HCT116 (cell line): ENCODE measurements around the gene SFTPD. TPM values are rescaled to one million over a fixed set of nuclear protein-coding genes. Genes with fewer than 3 reads are reported as not detected.

Experiments
- ATAC-seq: fragments of 200-7000 bp; cut with Tn5 transposase; 2 replicates; pipeline ENCODE4 v1.9.1; 2020; ENCODE audit warnings: mild to moderate bottlenecking, moderate library complexity
- BruUV-seq: library from RNA; stranded (reverse); fragments of 400-500 nt; replicated peaks from 2 replicates; lab custom pipeline; 2021; lab: Mats Ljungman, UMichigan
- CTCF ChIA-PET: fragments of 300-600 bp; sonication (Branson Sonifier 250); formaldehyde crosslinking; loops from one replicate; lab custom pipeline; 2021; ENCODE audit warnings: antibody characterized with exemption; lab: Charles Lee
- POLR2A ChIA-PET: fragments of 300-600, 350-600 bp; sonication (Branson Sonifier 250); formaldehyde crosslinking; loops from one replicate; lab custom pipeline; 2021; ENCODE audit warnings: antibody characterized with exemption; lab: Charles Lee
- RAD21 ChIA-PET, 2 experiments: fragments of 300-600 bp; sonication (Branson Sonifier 250); formaldehyde crosslinking; loops; one replicate each; lab custom pipeline; 2023; ENCODE audit warnings: low total read pairs in 2 of 2; ENCODE audit not compliant: uncharacterized antibody in 2 of 2, unreplicated experiment in 2 of 2, low non-redundant PET in 1 of 2; lab: Charles Lee
- DNase-seq: peaks from one replicate; pipeline ENCODE4 v3.0.0-alpha.2; 2010; ENCODE audit warnings: low read depth, low spot score
- H2AFZ ChIP-seq: fragments of 200-600 bp; shearing (Covaris generic), sonication (generic); 2 replicates; pipeline ENCODE4 v1.6.1; 2017; ENCODE audit warnings: low read depth, mixed run types, mixed read lengths, antibody characterized with exemption, low read length; ENCODE audit not compliant: poor library complexity, severe bottlenecking
- H3K27ac ChIP-seq: 2 replicates; pipeline ENCODE4 v1.5.1; 2012; ENCODE audit warnings: low read depth, low read length
- H3K27me3 ChIP-seq: fragments of 200-600 bp; sonication (generic); 2 replicates; pipeline ENCODE4 v1.6.1; 2016; ENCODE audit warnings: mixed run types, low read length, mixed read lengths; ENCODE audit not compliant: insufficient read depth
- H3K36me3 ChIP-seq, 2 experiments: fragments of 200-500 bp in 1 of 2; fragments of 200-600 bp in 1 of 2; sonication (Bioruptor generic) in 1 of 2; sonication (generic) in 1 of 2; 2 replicates each; pipeline versions ENCODE4 v1.5.1 to v1.6.1; 2014 to 2016; ENCODE audit warnings: low read length in 2 of 2, inconsistent platforms in 1 of 2, mixed read lengths in 1 of 2, mixed run types in 1 of 2; ENCODE audit not compliant: insufficient read depth in 2 of 2, control insufficient read depth in 1 of 2
- H3K4me1 ChIP-seq, 2 experiments: fragments of 200-600 bp in 1 of 2; sonication (generic) in 1 of 2; 2 replicates each; pipeline versions ENCODE4 v1.5.1 to v1.6.1; 2012 to 2017; ENCODE audit warnings: low read length in 2 of 2, inconsistent platforms in 1 of 2, mild to moderate bottlenecking in 1 of 2, mixed read lengths in 1 of 2, mixed run types in 1 of 2, moderate library complexity in 1 of 2; ENCODE audit not compliant: insufficient read depth in 2 of 2, control insufficient read depth in 1 of 2
- H3K4me2 ChIP-seq: fragments of 200-600 bp; sonication (generic); 2 replicates; pipeline ENCODE4 v1.6.1; 2017; ENCODE audit warnings: mixed run types, low read length, mixed read lengths
- H3K4me3 ChIP-seq, 2 experiments: fragments of 200-600 bp in 1 of 2; sonication (generic) in 1 of 2; replicated peaks in 1 of 2; 2 replicates each; pipeline ENCODE4 v1.5.1; 2011 to 2016; ENCODE audit warnings: low read length in 2 of 2, control low read depth in 1 of 2, low read depth in 1 of 2, mild to moderate bottlenecking in 1 of 2, mixed read lengths in 1 of 2, mixed run types in 1 of 2
- H3K79me2 ChIP-seq: fragments of 200-600 bp; sonication (generic); 2 replicates; pipeline ENCODE4 v1.6.1; 2017; ENCODE audit warnings: mild to moderate bottlenecking, mixed run types, low read length, moderate library complexity, mixed read lengths; ENCODE audit not compliant: insufficient read depth
- H3K9ac ChIP-seq: fragments of 200-600 bp; sonication (generic); 2 replicates; pipeline ENCODE4 v1.6.1; 2016; ENCODE audit warnings: low read length, mixed read lengths
- H3K9me2 ChIP-seq: fragments of 200-600 bp; sonication (generic), shearing (Covaris generic); 2 replicates; pipeline ENCODE4 v1.6.1; 2017; ENCODE audit warnings: mixed run types, mild to moderate bottlenecking, moderate library complexity; ENCODE audit not compliant: insufficient read depth
- H3K9me3 ChIP-seq, 2 experiments: fragments of 200-500 bp in 1 of 2; fragments of 200-600 bp in 1 of 2; sonication (Bioruptor generic) in 1 of 2; sonication (generic) in 1 of 2; 2 replicates each; pipeline ENCODE4 v1.6.1; 2014 to 2017; ENCODE audit warnings: low read length in 2 of 2, mixed read lengths in 2 of 2, inconsistent platforms in 1 of 2, low read depth in 1 of 2, mild to moderate bottlenecking in 1 of 2, mixed run types in 1 of 2, moderate library complexity in 1 of 2; ENCODE audit not compliant: control insufficient read depth in 1 of 2, insufficient read depth in 1 of 2
- H4K20me1 ChIP-seq: fragments of 200-600 bp; sonication (generic), shearing (Covaris generic); 2 replicates; pipeline ENCODE4 v1.6.1; 2017; ENCODE audit warnings: mixed run types, mild to moderate bottlenecking, moderate library complexity; ENCODE audit not compliant: insufficient read depth
- ATF3 ChIP-seq: IDR thresholded peaks from 2 replicates; pipeline ENCODE4 v1.6.1; 2012
- CBX3 ChIP-seq: IDR thresholded peaks from 2 replicates; pipeline ENCODE4 v1.6.1; 2012; ENCODE audit warnings: low read depth
- CEBPB ChIP-seq: IDR thresholded peaks from 2 replicates; pipeline ENCODE4 v1.6.1; 2012; ENCODE audit warnings: low read depth
- CTCF ChIP-seq, 3 experiments: fragments of 200-600 bp in 1 of 3; sonication (generic) in 1 of 3; IDR thresholded peaks in 2 of 3; conservative IDR thresholded peaks in 1 of 3; 2 replicates each; pipeline ENCODE4 v1.5.1; 2012 to 2017; ENCODE audit warnings: low read depth in 2 of 3, low read length in 2 of 3, antibody characterized with exemption in 1 of 3, borderline replicate concordance in 1 of 3, control low read depth in 1 of 3, mild to moderate bottlenecking in 1 of 3, mixed read lengths in 1 of 3, mixed run types in 1 of 3, moderate library complexity in 1 of 3; ENCODE audit not compliant: insufficient read depth in 1 of 3
- EGR1 ChIP-seq: IDR thresholded peaks from 2 replicates; pipeline ENCODE4 v1.6.1; 2012; ENCODE audit warnings: low read depth
- ELF1 ChIP-seq: IDR thresholded peaks from 2 replicates; pipeline ENCODE4 v1.6.1; 2012; ENCODE audit warnings: low read depth, borderline replicate concordance
- EZH2 ChIP-seq: fragments of 200-600 bp; sonication (generic); IDR thresholded peaks from 2 replicates; pipeline ENCODE4 v1.6.1; 2017; ENCODE audit warnings: antibody characterized with exemption, mixed run types
- FOSL1 ChIP-seq: IDR thresholded peaks from 2 replicates; pipeline ENCODE4 v1.6.1; 2012; ENCODE audit warnings: low read depth
- JUND ChIP-seq: IDR thresholded peaks from 2 replicates; pipeline ENCODE4 v1.6.1; 2012
- POLR2A ChIP-seq: IDR thresholded peaks from 2 replicates; pipeline ENCODE4 v1.7.0; 2011; ENCODE audit warnings: borderline replicate concordance; ENCODE audit not compliant: insufficient read depth, insufficient read length; ENCODE audit errors: extremely low read depth
- RAD21 ChIP-seq: IDR thresholded peaks from 2 replicates; pipeline ENCODE4 v1.6.1; 2012; ENCODE audit warnings: low read depth, mild to moderate bottlenecking
- SRF ChIP-seq: IDR thresholded peaks from 2 replicates; pipeline ENCODE4 v1.6.1; 2012; ENCODE audit warnings: low read depth
- TCF7L2 ChIP-seq: IDR thresholded peaks from 2 replicates; pipeline ENCODE4 v1.7.0; 2011; ENCODE audit warnings: borderline replicate concordance, inconsistent platforms; ENCODE audit not compliant: insufficient read depth, insufficient read length; ENCODE audit errors: extremely low read depth
- YY1 ChIP-seq: IDR thresholded peaks from 2 replicates; pipeline ENCODE4 v1.6.1; 2011; ENCODE audit warnings: low read length, low read depth, moderate library complexity, mild to moderate bottlenecking; ENCODE audit not compliant: insufficient replicate concordance; ENCODE audit errors: extremely low read depth
- ZFX ChIP-seq: fragments of 450-650 bp; IDR thresholded peaks from 2 replicates; pipeline ENCODE4 v1.6.1; 2017
- ZNF274 ChIP-seq: fragments of 200-500 bp; sonication (Bioruptor generic); IDR thresholded peaks from 2 replicates; pipeline ENCODE4 v1.6.1; 2014; ENCODE audit warnings: mild to moderate bottlenecking, low read depth, low read length, inconsistent platforms
- intact Hi-C: fragments of 100-400 bp; cut with micrococcal nuclease; formaldehyde crosslinking; loops from 2 replicates; pipeline ENCODE4 v1.10.0; 2022
- total RNA-seq: library from RNA; stranded (reverse); gene quantifications from one replicate; pipeline ENCODE4 v1.2.1, GENCODE V29; 2021; ENCODE audit not compliant: unreplicated experiment
- TF ChIP-seq, protein P1 (sequence below): IDR thresholded peaks from 2 replicates; pipeline ENCODE4 v1.6.1; 2011; ENCODE audit warnings: mild to moderate bottlenecking, low read length, moderate library complexity; ENCODE audit not compliant: insufficient replicate concordance; ENCODE audit errors: extremely low read depth
- TF ChIP-seq, protein P2 (sequence below): IDR thresholded peaks from 2 replicates; pipeline ENCODE4 v1.6.1; 2012

The SFTPD gene
- total RNA-seq, 1 experiment from 2014 or later = 0.66 TPM

DNA sequence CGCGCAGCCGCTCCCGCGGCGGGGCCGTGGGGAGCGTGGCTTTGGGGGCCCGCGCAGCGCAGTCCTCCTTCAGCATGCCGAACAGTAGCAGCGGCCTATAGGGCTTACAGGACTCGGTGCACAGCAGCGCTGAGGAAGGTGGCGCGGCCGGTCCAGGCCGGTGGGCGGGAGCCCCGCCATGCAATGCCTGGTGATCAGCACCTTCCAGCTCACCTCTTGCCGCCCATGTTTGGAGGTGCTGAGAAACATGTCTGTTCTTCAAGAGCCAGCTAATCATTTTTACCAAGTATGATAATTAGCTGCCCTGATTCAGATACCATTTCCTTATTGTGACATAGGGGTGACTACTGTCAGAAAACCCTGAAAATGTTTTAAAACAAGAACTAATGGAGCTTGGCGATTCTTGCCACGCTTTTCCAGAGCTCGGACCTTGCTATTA lies 33.5 kb upstream of the SFTPD start:
- Histone ChIP-seq H3K4me1 (peaks cover 3 to 29% of the 10 kb centered on the region in 2 experiments), H3K9me3 (no peaks in the 10 kb centered on the region), H3K4me2 (no peak overlapping the region), H2AFZ (no peak overlapping the region), H3K4me3 (no peak overlapping the region), H3K9me2 (no peaks in the 10 kb centered on the region), H3K36me3 (no peaks in the 10 kb centered on the region), H3K9ac (no peak overlapping the region), H4K20me1 (no peaks in the 10 kb centered on the region), H3K27me3 (no peaks in the 10 kb centered on the region), H3K79me2 (no peaks in the 10 kb centered on the region), H3K27ac (no peak overlapping the region; the same call in 1 of the 2 replicates)
- ChIA-PET POLR2A (no interaction called here), CTCF (no interaction called here), RAD21 (no interaction called here)
- BruUV-seq = no TSS peak
- no peak for TF ChIP-seq ELF1
- no peak for TF ChIP-seq ZNF274
- no peak for TF ChIP-seq ATF3
- TF ChIP-seq POLR2A = no peak
- no peak for TF ChIP-seq YY1
- no peak for TF ChIP-seq CBX3
- no peak for TF ChIP-seq EGR1
- TF ChIP-seq, protein P1, sequence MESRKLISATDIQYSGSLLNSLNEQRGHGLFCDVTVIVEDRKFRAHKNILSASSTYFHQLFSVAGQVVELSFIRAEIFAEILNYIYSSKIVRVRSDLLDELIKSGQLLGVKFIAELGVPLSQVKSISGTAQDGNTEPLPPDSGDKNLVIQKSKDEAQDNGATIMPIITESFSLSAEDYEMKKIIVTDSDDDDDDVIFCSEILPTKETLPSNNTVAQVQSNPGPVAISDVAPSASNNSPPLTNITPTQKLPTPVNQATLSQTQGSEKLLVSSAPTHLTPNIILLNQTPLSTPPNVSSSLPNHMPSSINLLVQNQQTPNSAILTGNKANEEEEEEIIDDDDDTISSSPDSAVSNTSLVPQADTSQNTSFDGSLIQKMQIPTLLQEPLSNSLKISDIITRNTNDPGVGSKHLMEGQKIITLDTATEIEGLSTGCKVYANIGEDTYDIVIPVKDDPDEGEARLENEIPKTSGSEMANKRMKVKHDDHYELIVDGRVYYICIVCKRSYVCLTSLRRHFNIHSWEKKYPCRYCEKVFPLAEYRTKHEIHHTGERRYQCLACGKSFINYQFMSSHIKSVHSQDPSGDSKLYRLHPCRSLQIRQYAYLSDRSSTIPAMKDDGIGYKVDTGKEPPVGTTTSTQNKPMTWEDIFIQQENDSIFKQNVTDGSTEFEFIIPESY = no peak
- TF ChIP-seq TCF7L2 = no peak
- no peak for TF ChIP-seq FOSL1
- TF ChIP-seq CEBPB = no peak
- TF ChIP-seq, protein P2, sequence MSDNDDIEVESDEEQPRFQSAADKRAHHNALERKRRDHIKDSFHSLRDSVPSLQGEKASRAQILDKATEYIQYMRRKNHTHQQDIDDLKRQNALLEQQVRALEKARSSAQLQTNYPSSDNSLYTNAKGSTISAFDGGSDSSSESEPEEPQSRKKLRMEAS = no peak
- TF ChIP-seq RAD21 = no peak
- no peak for TF ChIP-seq CTCF (IDR thresholded peaks at IDR 0.05 in 2 of 3, conservative IDR thresholded peaks at IDR 0.05 in 1 of 3; ENCODE audit: borderline replicate concordance in 1 of 3, insufficient read depth in 1 of 3, low read depth in 2 of 3, low read length in 2 of 3)
- TF ChIP-seq SRF = no peak
- TF ChIP-seq ZFX = no peak
- TF ChIP-seq JUND = no peak
- no peak for TF ChIP-seq EZH2
- intact Hi-C loops = no loop called here
- ATAC-seq = no peak
- DNase-seq = no peak
